Neural progenitor cell (in vitro differentiated cells): Measurements from ENCODE around the gene ATG16L1. TPM values are rescaled to one million over a fixed set of nuclear protein-coding genes. Genes with fewer than 3 reads are reported as not detected.

ENCODE experiments used
- DNase-seq: peaks from one replicate; pipeline ENCODE4 v3.0.0-alpha.2; 2016; ENCODE audit warnings: low spot score
- H2AFZ ChIP-seq: fragments of 200-600 bp; sonication (generic); replicated peaks from 2 replicates; pipeline ENCODE4 v1.6.1; 2016; ENCODE audit warnings: antibody characterized with exemption
- H3F3A ChIP-seq: fragments of 200-600 bp; sonication (generic); 2 replicates; pipeline ENCODE4 v1.6.1; 2016; ENCODE audit warnings: antibody characterized with exemption, low read depth
- H3K27ac ChIP-seq: fragments of 200-600 bp; sonication (generic); 2 replicates; pipeline ENCODE4 v1.5.1; 2016; ENCODE audit warnings: mild to moderate bottlenecking
- H3K27me3 ChIP-seq: fragments of 200-600 bp; sonication (generic); 2 replicates; pipeline ENCODE4 v1.6.1; 2016; ENCODE audit warnings: mild to moderate bottlenecking, moderate library complexity
- H3K36me3 ChIP-seq: fragments of 200-600 bp; sonication (generic); 2 replicates; pipeline ENCODE4 v1.5.1; 2016
- H3K4me1 ChIP-seq: fragments of 200-600 bp; sonication (generic); 2 replicates; pipeline ENCODE4 v1.6.1; 2016; ENCODE audit warnings: mixed run types
- H3K4me2 ChIP-seq: fragments of 200-600 bp; sonication (generic); 2 replicates; pipeline ENCODE4 v1.6.1; 2016
- H3K4me3 ChIP-seq: fragments of 200-600 bp; sonication (generic); 2 replicates; pipeline ENCODE4 v1.5.1; 2016
- H3K79me2 ChIP-seq: fragments of 200-600 bp; sonication (generic); 2 replicates; pipeline ENCODE4 v1.6.1; 2016; ENCODE audit warnings: low read depth
- H3K9ac ChIP-seq: fragments of 200-600 bp; sonication (generic); 2 replicates; pipeline ENCODE4 v1.6.1; 2016
- H3K9me3 ChIP-seq: fragments of 200-600 bp; sonication (generic); 2 replicates; pipeline ENCODE4 v1.5.1; 2016; ENCODE audit warnings: low read depth
- H4K20me1 ChIP-seq: fragments of 200-600 bp; sonication (generic); 2 replicates; pipeline ENCODE4 v1.6.1; 2016; ENCODE audit warnings: low read depth
- H3K27ac Mint-ChIP-seq: 3 replicates; pipeline ENCODE4 v1.8.0; 2021; ENCODE audit warnings: mixed read lengths
- H3K27me3 Mint-ChIP-seq: 2 replicates; pipeline ENCODE4 v1.8.0; 2022; ENCODE audit warnings: low read depth, mild to moderate bottlenecking, inconsistent platforms, moderate library complexity, mixed read lengths; ENCODE audit not compliant: insufficient read depth
- H3K36me3 Mint-ChIP-seq: 3 replicates; pipeline ENCODE4 v1.8.0; 2021; ENCODE audit warnings: mixed read lengths
- H3K4me1 Mint-ChIP-seq: 3 replicates; pipeline ENCODE4 v1.8.0; 2021; ENCODE audit warnings: mixed read lengths
- H3K4me3 Mint-ChIP-seq: 3 replicates; pipeline ENCODE4 v1.8.0; 2021; ENCODE audit warnings: mild to moderate bottlenecking, moderate library complexity, mixed read lengths
- H3K9me3 Mint-ChIP-seq: 3 replicates; pipeline ENCODE4 v1.8.0; 2020; ENCODE audit warnings: mixed read lengths
- EZH2 ChIP-seq: fragments of 200-600 bp; sonication (generic); IDR thresholded peaks from 2 replicates; pipeline ENCODE4 v1.6.1; 2017; ENCODE audit warnings: antibody characterized with exemption, mild to moderate bottlenecking, moderate library complexity
- EZH2phosphoT487 ChIP-seq: fragments of 200-600 bp; sonication (generic); IDR thresholded peaks from 2 replicates; pipeline ENCODE4 v1.6.1; 2017; ENCODE audit warnings: antibody characterized with exemption
- total RNA-seq: library from RNA; depleted of rRNA; stranded (reverse); fragments of >200 nt; gene quantifications from 2 replicates; pipeline ENCODE4 v1.2.3, GENCODE V29; 2015; ENCODE audit warnings: low replicate concordance
- TF ChIP-seq, protein P1 (sequence below): fragments of 200-600 bp; sonication (generic); IDR thresholded peaks from 2 replicates; pipeline ENCODE4 v1.5.1; 2017; ENCODE audit warnings: antibody characterized with exemption, mild to moderate bottlenecking

Gene ATG16L1
- total RNA-seq, 1 donor from 2014 or later = 25.3 TPM

DNA sequence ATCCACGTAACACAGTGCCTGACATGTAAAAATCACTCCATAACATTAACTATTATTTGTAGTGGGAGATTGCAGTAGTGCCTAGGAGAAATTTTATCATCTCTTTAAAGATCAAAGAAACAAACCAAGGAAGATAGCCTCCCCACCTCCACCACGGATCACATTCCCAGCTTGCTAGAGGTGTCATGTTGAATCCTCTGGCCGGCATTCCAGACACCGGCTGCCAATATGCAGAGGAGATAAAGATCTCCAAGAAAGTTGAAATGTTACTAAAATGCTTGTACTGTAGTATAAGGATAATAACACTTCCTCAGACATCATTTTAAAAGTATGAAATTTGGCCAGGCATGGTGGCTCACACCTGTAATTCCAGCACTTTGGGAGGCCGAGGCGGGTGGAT lies 6.1 kb upstream of the ATG16L1 start:
- no peaks in the 10 kb centered on the region for H3K36me3 Mint-ChIP-seq
- no peak for DNase-seq

DNA sequence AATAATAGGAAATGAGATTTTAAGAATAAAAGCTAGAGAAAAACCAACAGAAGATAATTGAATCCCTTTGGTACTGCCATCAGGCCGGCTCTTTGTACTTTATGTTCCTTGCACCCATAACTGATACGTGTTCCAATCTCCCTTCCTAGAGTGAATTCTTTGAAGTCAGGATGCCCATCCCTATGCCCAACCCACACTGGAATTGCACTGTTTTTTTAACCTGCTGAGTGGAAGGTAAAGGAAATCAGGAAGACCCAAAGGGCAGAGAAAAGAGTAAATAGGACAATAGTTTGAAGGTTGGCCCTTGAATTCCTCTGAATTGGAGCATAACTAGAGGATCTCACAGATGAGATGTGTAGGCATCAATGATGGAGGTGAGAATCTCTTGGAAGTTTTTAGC lies 4.4 kb upstream of the ATG16L1 start:
- Histone ChIP-seq H3K27me3 (no peaks in the 10 kb centered on the region), H3K9me3 (peaks cover 6% of the 10 kb centered on the region), H3F3A (peaks cover 4% of the 10 kb centered on the region), H3K4me1 (no peaks in the 10 kb centered on the region), H4K20me1 (no peaks in the 10 kb centered on the region), H3K27ac (no peak overlapping the region), H3K4me2 (no peak overlapping the region), H3K4me3 (no peak overlapping the region), H3K36me3 (no peaks in the 10 kb centered on the region), H3K79me2 (peaks cover 5% of the 10 kb centered on the region), H3K9ac (no peak overlapping the region), H2AFZ (no peak overlapping the region)
- Mint-ChIP-seq H3K36me3 (no peaks in the 10 kb centered on the region), H3K4me3 (no peak overlapping the region), H3K9me3 (peaks cover 4% of the 10 kb centered on the region), H3K27me3 (peaks cover 4% of the 10 kb centered on the region), H3K4me1 (no peaks in the 10 kb centered on the region), H3K27ac (no peak overlapping the region)
- TF ChIP-seq, protein P1, sequence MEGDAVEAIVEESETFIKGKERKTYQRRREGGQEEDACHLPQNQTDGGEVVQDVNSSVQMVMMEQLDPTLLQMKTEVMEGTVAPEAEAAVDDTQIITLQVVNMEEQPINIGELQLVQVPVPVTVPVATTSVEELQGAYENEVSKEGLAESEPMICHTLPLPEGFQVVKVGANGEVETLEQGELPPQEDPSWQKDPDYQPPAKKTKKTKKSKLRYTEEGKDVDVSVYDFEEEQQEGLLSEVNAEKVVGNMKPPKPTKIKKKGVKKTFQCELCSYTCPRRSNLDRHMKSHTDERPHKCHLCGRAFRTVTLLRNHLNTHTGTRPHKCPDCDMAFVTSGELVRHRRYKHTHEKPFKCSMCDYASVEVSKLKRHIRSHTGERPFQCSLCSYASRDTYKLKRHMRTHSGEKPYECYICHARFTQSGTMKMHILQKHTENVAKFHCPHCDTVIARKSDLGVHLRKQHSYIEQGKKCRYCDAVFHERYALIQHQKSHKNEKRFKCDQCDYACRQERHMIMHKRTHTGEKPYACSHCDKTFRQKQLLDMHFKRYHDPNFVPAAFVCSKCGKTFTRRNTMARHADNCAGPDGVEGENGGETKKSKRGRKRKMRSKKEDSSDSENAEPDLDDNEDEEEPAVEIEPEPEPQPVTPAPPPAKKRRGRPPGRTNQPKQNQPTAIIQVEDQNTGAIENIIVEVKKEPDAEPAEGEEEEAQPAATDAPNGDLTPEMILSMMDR = no peak
- TF ChIP-seq EZH2phosphoT487 (no peak), EZH2 (no peak)
- DNase-seq = no peak

More for the DNA sequence above, 6.1 kb upstream of the ATG16L1 start:
- Mint-ChIP-seq H3K27ac (no peak overlapping the region), H3K9me3 (no peaks in the 10 kb centered on the region), H3K27me3 (peaks cover under 1% of the 10 kb centered on the region), H3K4me1 (no peaks in the 10 kb centered on the region), H3K4me3 (no peak overlapping the region)
- Histone ChIP-seq H3K79me2 (no peaks in the 10 kb centered on the region), H3K27ac (no peak overlapping the region), H3K4me3 (no peak overlapping the region), H2AFZ (no peak overlapping the region), H3K4me2 (no peak overlapping the region), H3K4me1 (no peaks in the 10 kb centered on the region), H4K20me1 (no peaks in the 10 kb centered on the region), H3K27me3 (no peaks in the 10 kb centered on the region), H3K9ac (no peak overlapping the region), H3K36me3 (no peaks in the 10 kb centered on the region), H3K9me3 (no peaks in the 10 kb centered on the region), H3F3A (no peaks in the 10 kb centered on the region)
- no peak for TF ChIP-seq EZH2
- TF ChIP-seq, protein P1 = no peak

DNA sequence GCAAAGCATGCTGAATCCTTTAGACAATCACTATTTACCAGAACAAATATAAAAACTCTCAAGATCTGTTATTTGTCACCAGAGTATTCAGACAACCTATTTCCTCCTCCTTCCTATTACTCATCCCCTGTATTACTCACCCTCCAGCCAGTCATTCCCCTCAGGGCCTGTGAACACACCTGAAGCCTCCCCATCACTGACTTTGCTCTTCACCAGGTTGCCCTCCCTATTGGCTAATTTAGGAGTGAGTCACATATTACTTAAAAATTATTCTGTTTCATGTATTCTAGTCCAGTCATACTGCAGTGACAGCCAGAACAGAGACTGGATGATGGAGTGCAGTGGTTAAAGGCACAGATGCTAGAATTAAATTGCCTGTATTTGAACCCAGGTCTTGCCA lies 3.7 kb upstream of the ATG16L1 start:
- Histone ChIP-seq H3K4me1 (peaks cover 3% of the 10 kb centered on the region), H3K9me3 (peaks cover 6% of the 10 kb centered on the region), H3F3A (peaks cover 4% of the 10 kb centered on the region), H4K20me1 (peaks cover 3% of the 10 kb centered on the region), H3K27me3 (no peaks in the 10 kb centered on the region), H3K4me2 (no peak overlapping the region), H3K9ac (no peak overlapping the region), H2AFZ (no peak overlapping the region), H3K4me3 (no peak overlapping the region), H3K79me2 (peaks cover 12% of the 10 kb centered on the region), H3K27ac (no peak overlapping the region), H3K36me3 (no peaks in the 10 kb centered on the region)
- Mint-ChIP-seq H3K4me3 (no peak overlapping the region), H3K36me3 (no peaks in the 10 kb centered on the region), H3K27ac (no peak overlapping the region), H3K27me3 (peaks cover 4% of the 10 kb centered on the region), H3K4me1 (peaks cover 1% of the 10 kb centered on the region), H3K9me3 (peaks cover 4% of the 10 kb centered on the region)
- TF ChIP-seq EZH2phosphoT487 (no peak), EZH2 (no peak)
- TF ChIP-seq, protein P1 = no peak
- no peak for DNase-seq
